LNCAP (cell line): Measurements from ENCODE around the gene CBFA2T3.
A peak's percentile ranks its signal among the peaks of the same experiment; 100 is the strongest.

ENCODE experiments used
- CTCF ChIP-seq: fragments of 450-650 bp; IDR thresholded peaks from 2 replicates; pipeline ENCODE4 v1.5.1; 2017; ENCODE audit warnings: mild to moderate bottlenecking

Gene CBFA2T3

GRCh38 chr16:88943131-88943664 lies 33.8 kb downstream of the CBFA2T3 start:
- TF ChIP-seq CTCF: no peak

DNA sequence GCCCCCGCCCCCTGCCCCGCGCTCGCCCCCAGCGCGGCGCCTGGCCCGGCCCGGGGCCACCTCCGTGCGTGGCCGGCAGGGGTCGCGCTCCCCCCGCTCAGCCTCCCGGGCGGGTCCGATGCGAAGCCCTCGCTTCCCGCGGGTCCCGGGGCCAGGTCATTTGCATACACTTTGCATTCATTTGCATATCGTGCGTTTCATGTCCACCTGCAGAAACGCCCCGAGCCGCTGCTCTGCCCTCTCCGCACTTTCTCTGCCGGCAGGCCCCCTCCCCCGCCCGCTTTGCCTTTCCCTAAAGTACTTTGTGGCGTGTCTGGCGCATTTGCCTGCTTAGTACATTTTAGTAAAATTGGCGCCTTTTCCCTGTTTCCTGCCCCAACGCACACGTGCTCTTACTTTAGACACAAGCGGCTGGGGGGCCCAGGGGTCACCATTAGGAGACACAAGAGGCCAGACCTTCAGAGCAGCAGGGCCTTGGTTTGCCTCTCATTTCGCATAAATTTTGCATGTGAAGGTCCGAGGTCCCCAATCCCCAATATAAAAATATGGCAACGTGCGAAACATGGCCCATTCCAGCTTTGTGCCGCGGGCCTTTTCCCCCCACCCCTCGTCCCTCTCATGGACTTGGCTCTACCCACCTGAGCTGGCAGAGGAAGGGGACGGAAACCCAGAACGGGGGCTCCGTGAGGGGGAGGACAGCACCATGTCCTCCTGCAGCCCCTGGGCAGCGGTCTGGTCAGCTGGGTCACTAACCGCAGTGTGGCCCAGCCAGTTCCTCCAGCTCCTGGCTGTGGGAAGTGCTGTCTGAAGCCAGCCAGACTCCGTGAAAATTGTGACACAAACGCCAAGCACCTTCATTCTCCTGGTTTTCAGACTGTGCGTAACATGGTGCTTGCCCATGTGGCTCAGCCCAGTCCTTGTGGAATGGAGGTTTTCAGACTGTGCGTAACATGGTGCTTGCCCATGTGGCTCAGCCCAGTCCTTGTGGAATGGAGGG lies 34.8 kb downstream of the CBFA2T3 start:
- peak; percentile 75 for TF ChIP-seq CTCF

DNA sequence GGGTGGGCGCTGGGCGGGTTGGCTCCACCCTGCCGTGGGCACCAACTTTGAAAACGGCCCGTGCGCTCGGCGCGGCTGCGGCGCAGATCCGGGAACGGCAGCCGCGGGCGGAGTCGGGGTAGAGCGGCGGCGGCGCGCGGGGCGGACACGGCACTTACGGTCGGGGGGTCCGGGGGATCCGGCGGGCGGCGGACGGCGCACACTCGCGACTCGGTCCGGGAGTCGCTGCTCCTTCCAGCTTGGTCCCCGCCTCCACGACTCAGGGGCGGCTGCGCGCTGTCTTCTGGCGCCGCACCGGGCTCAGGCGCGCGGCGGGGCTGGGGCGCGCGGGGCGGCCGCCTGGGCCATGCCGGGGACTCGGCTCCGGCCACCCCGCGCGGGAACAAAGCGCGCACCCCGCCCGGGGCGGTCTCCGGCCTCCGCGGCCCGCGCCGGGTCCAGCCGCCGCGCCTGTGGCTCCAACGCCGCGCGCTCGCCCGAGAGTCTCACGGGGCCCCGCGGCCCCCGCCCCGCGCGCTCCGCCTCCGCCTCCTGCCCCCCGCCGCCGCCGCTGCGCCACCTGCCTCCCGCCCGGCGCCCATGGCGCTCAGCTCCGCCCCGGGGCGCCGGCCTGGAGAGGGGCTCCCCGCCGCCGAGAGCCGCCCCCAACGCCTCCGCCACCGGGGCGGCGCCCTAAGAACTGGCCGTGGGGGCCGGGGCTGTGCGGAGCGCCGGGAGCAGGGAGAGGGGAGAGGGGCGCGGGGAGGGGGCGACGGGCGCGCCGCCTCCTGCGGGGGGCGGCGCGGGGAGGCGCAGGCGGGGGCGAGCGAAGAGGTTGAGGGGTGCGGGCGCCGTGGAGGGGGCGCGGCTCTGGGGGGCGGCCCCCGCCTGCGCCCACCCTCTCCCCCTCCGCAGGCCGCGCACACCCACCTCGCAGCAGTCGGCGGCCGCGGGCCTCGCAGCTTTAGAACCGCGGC lies 35.9 kb downstream of the CBFA2T3 start:
- no peak for TF ChIP-seq CTCF

- TF ChIP-seq CTCF: no peak
Observed at GRCh38 chr16:88939972-88940861, 36.8 kb downstream of the CBFA2T3 start.

DNA sequence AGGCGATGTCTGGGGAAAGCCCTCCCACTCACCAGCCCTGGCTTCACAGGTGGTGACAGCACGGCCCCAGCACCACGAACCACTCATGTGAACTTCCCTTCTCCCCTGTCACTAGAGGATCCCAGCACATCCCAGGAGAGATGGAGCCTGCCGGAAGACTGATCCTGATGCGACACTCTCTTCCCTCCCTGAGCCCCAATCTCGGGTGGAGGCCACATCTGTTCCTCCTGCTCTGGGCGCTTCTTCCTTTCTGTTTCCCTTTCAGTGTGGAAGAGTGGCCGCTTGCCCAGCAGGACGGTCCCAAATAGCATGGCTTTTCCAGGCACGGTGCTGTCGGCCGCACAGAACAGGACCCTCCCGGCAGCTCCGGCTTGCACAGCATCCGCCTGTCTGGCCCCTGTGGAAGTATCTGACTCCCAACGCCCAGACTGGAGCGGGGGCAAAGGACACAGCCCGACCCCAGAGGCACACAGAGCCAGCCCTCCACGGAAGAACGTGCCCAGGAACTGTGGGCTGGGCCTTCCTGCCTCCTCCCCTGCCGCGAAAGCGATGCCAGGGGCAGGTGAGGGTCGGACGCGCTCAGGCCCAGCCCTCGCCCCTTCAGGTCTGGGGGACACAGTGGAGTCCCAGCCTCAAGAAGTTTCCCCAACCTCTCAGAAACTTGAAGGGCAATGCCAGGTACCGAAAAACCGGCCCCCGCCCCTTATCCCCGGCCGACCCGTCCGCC lies 37.6 kb downstream of the CBFA2T3 start:
- TF ChIP-seq CTCF: no peak

GRCh38 chr16:88938777-88939244 lies 38.2 kb downstream of the CBFA2T3 start:
- no peak for TF ChIP-seq CTCF
